Endothelial cell of umbilical vein (primary cell): Measurements from ENCODE around the gene MINDY3. TPM values are rescaled to one million over a fixed set of nuclear protein-coding genes. Genes with fewer than 3 reads are reported as not detected.

Experiments used
- BruUV-seq: library from RNA; stranded (reverse); fragments of 400-500 nt; replicated peaks from 2 replicates; lab custom pipeline; 2021; lab: Mats Ljungman, UMichigan
- CTCF ChIA-PET: fragments of 300-600, 350-600 bp; sonication (Branson Sonifier 250); formaldehyde crosslinking; loops from one replicate; lab custom pipeline; 2021; ENCODE audit warnings: antibody characterized with exemption, inconsistent platforms; lab: Charles Lee
- POLR2A ChIA-PET: fragments of 300-600, 350-600 bp; sonication (Branson Sonifier 250); formaldehyde crosslinking; loops from one replicate; lab custom pipeline; 2021; ENCODE audit warnings: antibody characterized with exemption, inconsistent platforms; lab: Charles Lee
- DNase-seq: peaks from one replicate; pipeline ENCODE4 v3.0.0-alpha.2; 2011; ENCODE audit warnings: low read depth, low spot score
- FAIRE-seq: peaks from 2 replicates; lab custom pipeline; 2011; peaks lifted over from hg19 to GRCh38; lab: Jason Lieb, UNC
- H2AFZ ChIP-seq: 2 replicates; pipeline ENCODE4 v1.6.0; 2012; ENCODE audit warnings: low read depth, low read length, control low read depth, inconsistent platforms
- H3K27ac ChIP-seq: 2 replicates; pipeline ENCODE4 v1.5.1; 2011; ENCODE audit warnings: low read depth, mild to moderate bottlenecking, control low read depth, low read length, moderate library complexity; ENCODE audit not compliant: insufficient read depth
- H3K27me3 ChIP-seq, 2 experiments: 2 replicates each; pipeline versions ENCODE4 v1.6.0 to v1.6.1; 2011; ENCODE audit warnings: low read length in 2 of 2, mixed read lengths in 1 of 2; ENCODE audit not compliant: control insufficient read depth in 2 of 2, insufficient read depth in 2 of 2
- H3K36me3 ChIP-seq, 2 experiments: 2 replicates in 1 of 2; 3 replicates in 1 of 2; pipeline ENCODE4 v1.5.1; 2011; ENCODE audit warnings: low read length in 2 of 2, mild to moderate bottlenecking in 1 of 2, moderate library complexity in 1 of 2; ENCODE audit not compliant: control insufficient read depth in 2 of 2, insufficient read depth in 2 of 2; ENCODE audit errors: extremely low read depth in 1 of 2
- H3K4me1 ChIP-seq: 3 replicates; pipeline ENCODE4 v1.5.1; 2011; ENCODE audit warnings: mild to moderate bottlenecking, low read length; ENCODE audit not compliant: control insufficient read depth, insufficient read depth; ENCODE audit errors: extremely low read depth
- H3K4me2 ChIP-seq: 2 replicates; pipeline ENCODE4 v1.6.1; 2011; ENCODE audit warnings: low read length, control low read depth, mixed read lengths; ENCODE audit not compliant: insufficient read depth
- H3K4me3 ChIP-seq, 3 experiments: fragments of 200-600 bp in 1 of 3; sonication (generic), shearing (Covaris generic) in 1 of 3; replicated peaks in 1 of 3; 2 replicates each; pipeline ENCODE4 v1.5.1; 2011 to 2016; ENCODE audit warnings: control low read depth in 3 of 3, low read length in 3 of 3, mild to moderate bottlenecking in 2 of 3, inconsistent platforms in 1 of 3, low read depth in 1 of 3, moderate library complexity in 1 of 3; ENCODE audit not compliant: insufficient read depth in 1 of 3
- H3K79me2 ChIP-seq: 2 replicates; pipeline ENCODE4 v1.6.0; 2012; ENCODE audit warnings: low read length, inconsistent platforms; ENCODE audit not compliant: control insufficient read depth, insufficient read depth
- H3K9ac ChIP-seq: replicated peaks from 2 replicates; pipeline ENCODE3; 2011; ENCODE audit warnings: low read length, control low read depth; ENCODE audit not compliant: insufficient read depth; ENCODE audit errors: extremely low read depth
- H3K9me1 ChIP-seq: replicated peaks from 3 replicates; pipeline ENCODE4 v1.6.0; 2011; ENCODE audit warnings: mild to moderate bottlenecking, low read length; ENCODE audit not compliant: control insufficient read depth, insufficient read depth; ENCODE audit errors: extremely low read depth
- H3K9me3 ChIP-seq: replicated peaks from 2 replicates; pipeline ENCODE4 v1.5.1; 2012; ENCODE audit warnings: low read length, inconsistent platforms; ENCODE audit not compliant: control insufficient read depth, insufficient read depth
- H4K20me1 ChIP-seq: replicated peaks from 2 replicates; pipeline ENCODE3; 2011; ENCODE audit warnings: mild to moderate bottlenecking, low read length; ENCODE audit not compliant: control insufficient read depth, insufficient read depth; ENCODE audit errors: extremely low read depth
- CTCF ChIP-seq, 2 donors: IDR thresholded peaks; 1 replicate in 1 of 2; 2 replicates in 1 of 2; pipeline ENCODE4 v1.5.1; 2011; ENCODE audit warnings: low read length in 2 of 2, mild to moderate bottlenecking in 2 of 2, moderate library complexity in 2 of 2, control low read depth in 1 of 2, inconsistent platforms in 1 of 2, low read depth in 1 of 2; ENCODE audit not compliant: insufficient read depth in 1 of 2; ENCODE audit errors: extremely low read depth in 1 of 2
- EZH2 ChIP-seq: IDR thresholded peaks from 2 replicates; pipeline ENCODE4 v1.6.1; 2012; ENCODE audit warnings: borderline replicate concordance, low read depth, mild to moderate bottlenecking, moderate library complexity, low read length, inconsistent platforms; ENCODE audit not compliant: severe bottlenecking
- FOS ChIP-seq: IDR thresholded peaks from 2 replicates; pipeline ENCODE4 v1.6.1; 2011; ENCODE audit warnings: mild to moderate bottlenecking, low read length, moderate library complexity, borderline replicate concordance; ENCODE audit not compliant: insufficient read depth
- JUN ChIP-seq: IDR thresholded peaks from 2 replicates; pipeline ENCODE4 v1.6.1; 2011; ENCODE audit warnings: borderline replicate concordance, low read depth; ENCODE audit not compliant: insufficient read length, insufficient read depth
- MYC ChIP-seq: IDR thresholded peaks from one replicate; pipeline ENCODE4 v1.6.1; 2011; ENCODE audit warnings: mild to moderate bottlenecking, low read depth, low read length
- POLR2A ChIP-seq: IDR thresholded peaks from 2 replicates; pipeline ENCODE4 v1.6.1; 2012; ENCODE audit warnings: low read depth, mild to moderate bottlenecking, control low read depth, low read length
- dilution Hi-C: fragments of 300-500 bp; cut with MboI; formaldehyde crosslinking; loops from one replicate; pipeline ENCODE4 v1.15.0; 2019; ENCODE audit warnings: low sequenced_read_pairs; ENCODE audit not compliant: extremely low pct_ligation_motif_present
- intact Hi-C: fragments of 100-400 bp; cut with micrococcal nuclease; formaldehyde crosslinking; loops from one replicate; pipeline ENCODE4 v1.10.0; 2022
- polyA plus RNA-seq, 4 experiments: library from polyadenylated mRNA; depleted of rRNA in 3 of 4; stranded (reverse) in 3 of 4; unstranded in 1 of 4; fragments of >200 nt; gene quantifications; 2 replicates each; pipeline versions ENCODE4 v1.2.1 to v1.2.3, GENCODE V29; 2011 to 2012; ENCODE audit warnings: missing spikeins in 1 of 4
- total RNA-seq: library from RNA; stranded (reverse); gene quantifications from 2 replicates; pipeline ENCODE4 v1.2.3, GENCODE V29; 2021

MINDY3 gene
- total and polyA plus RNA-seq, 2 donors (not counting 3 experiments of a cell fraction or from before 2014, with no cell fraction given), result 7.5 to 20.2 TPM

DNA sequence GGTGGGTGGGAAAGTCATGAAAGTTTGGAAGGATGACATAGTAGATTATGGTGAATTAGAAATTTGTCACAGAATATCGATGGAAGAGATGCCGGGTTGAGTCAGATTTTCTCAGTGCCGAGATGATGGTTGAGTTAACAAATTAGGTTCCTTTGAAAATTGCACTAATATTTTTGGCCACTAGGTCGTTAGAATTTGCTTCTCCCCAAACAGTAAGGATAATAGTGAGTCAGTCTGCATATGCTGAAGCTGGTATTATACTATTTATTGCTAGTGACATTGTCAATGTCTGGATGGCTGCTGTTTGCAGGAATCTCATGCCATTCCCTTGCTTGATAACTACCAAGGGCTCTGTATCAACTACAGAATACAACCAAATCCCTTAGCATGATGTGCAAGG is 37.7 kb upstream of the MINDY3 start:
- FAIRE-seq, result no peak
- ChIA-PET CTCF (interaction anchor here (1.3 kb wide), 2 partner anchors 679 to 879 kb away, joined by 3 to 5 read pairs; no protein-coding TSS in a partner anchor), POLR2A (no interaction called here)

More for the DNA sequence above, 37.7 kb upstream of the MINDY3 start:
- Histone ChIP-seq H3K27ac (no peak overlapping the region), H3K4me3 (no peak overlapping the region), H4K20me1 (no peaks in the 10 kb centered on the region), H2AFZ (no peak overlapping the region), H3K9me1 (no peaks in the 10 kb centered on the region), H3K4me1 (peaks cover 12% of the 10 kb centered on the region), H3K9ac (no peak overlapping the region), H3K27me3 (peaks cover 1 to 16% of the 10 kb centered on the region in 2 experiments), H3K4me2 (no peak overlapping the region), H3K79me2 (no peaks in the 10 kb centered on the region), H3K36me3 (no peaks in the 10 kb centered on the region), H3K9me3 (no peaks in the 10 kb centered on the region)
- DNase-seq, result peak; percentile 18
- BruUV-seq, result no TSS peak
- no peak for TF ChIP-seq MYC
- TF ChIP-seq JUN, result no peak
- TF ChIP-seq CTCF (IDR thresholded peaks at IDR 0.05; ENCODE audit: extremely low read depth in 1 of 2, insufficient read depth in 1 of 2, low read depth in 1 of 2, low read length in 2 of 2), result peak; percentile 15 to 20
- TF ChIP-seq FOS, result no peak
- TF ChIP-seq EZH2, result no peak
- no peak for TF ChIP-seq POLR2A
- dilution Hi-C loops, result no loop called here
- intact Hi-C loops, result no loop called here
